Body of pancreas (tissue), 4 donors: ENCODE measurements around the gene TNS2.

ENCODE experiments used
- CTCF ChIP-seq, 7 experiments: fragments of 450-650 bp in 4 of 7; fragments of 200-600 bp in 3 of 7; sonication (generic) in 3 of 7; IDR thresholded peaks; one replicate each; pipeline ENCODE4 v1.5.1; 2016 to 2019; ENCODE audit warnings: antibody characterized with exemption in 7 of 7
- POLR2A ChIP-seq, 3 donors: fragments of 450-650 bp; IDR thresholded peaks; one replicate each; pipeline ENCODE4 v1.6.1; 2016; ENCODE audit warnings: antibody characterized with exemption in 3 of 3, mild to moderate bottlenecking in 2 of 3

GRCh38 chr12:53051058-53051880 is 1.4 kb downstream of the TNS2 start:
- TF ChIP-seq CTCF (IDR thresholded peaks at IDR 0.05) (peak in 3 of 7 experiments; percentile 34 to 37 (median 35)), POLR2A (IDR thresholded peaks at IDR 0.05) (peak; percentile 27 to 46 (median 42))
